ENCODE data around the gene OTC. TPM values are rescaled to one million over a fixed set of nuclear protein-coding genes. Genes with fewer than 3 reads are reported as not detected.

The OTC gene
- total RNA-seq, 2 donors from 2014 or later, result 1.8 to 3.6 TPM

- TF ChIP-seq POLR2A (IDR thresholded peaks at IDR 0.05), result no peak
- TF ChIP-seq, protein P1, sequence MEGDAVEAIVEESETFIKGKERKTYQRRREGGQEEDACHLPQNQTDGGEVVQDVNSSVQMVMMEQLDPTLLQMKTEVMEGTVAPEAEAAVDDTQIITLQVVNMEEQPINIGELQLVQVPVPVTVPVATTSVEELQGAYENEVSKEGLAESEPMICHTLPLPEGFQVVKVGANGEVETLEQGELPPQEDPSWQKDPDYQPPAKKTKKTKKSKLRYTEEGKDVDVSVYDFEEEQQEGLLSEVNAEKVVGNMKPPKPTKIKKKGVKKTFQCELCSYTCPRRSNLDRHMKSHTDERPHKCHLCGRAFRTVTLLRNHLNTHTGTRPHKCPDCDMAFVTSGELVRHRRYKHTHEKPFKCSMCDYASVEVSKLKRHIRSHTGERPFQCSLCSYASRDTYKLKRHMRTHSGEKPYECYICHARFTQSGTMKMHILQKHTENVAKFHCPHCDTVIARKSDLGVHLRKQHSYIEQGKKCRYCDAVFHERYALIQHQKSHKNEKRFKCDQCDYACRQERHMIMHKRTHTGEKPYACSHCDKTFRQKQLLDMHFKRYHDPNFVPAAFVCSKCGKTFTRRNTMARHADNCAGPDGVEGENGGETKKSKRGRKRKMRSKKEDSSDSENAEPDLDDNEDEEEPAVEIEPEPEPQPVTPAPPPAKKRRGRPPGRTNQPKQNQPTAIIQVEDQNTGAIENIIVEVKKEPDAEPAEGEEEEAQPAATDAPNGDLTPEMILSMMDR (IDR thresholded peaks at IDR 0.05), result no peak
- H3K27ac ChIP-seq, result no peak overlapping the region
- WGBS, 2 donors, result 60 to 65% methylated on average over 4 of the region's 5 CpGs
Observed at GRCh38 chrX:38346150-38346549, 6.3 kb upstream of the OTC start.

DNA sequence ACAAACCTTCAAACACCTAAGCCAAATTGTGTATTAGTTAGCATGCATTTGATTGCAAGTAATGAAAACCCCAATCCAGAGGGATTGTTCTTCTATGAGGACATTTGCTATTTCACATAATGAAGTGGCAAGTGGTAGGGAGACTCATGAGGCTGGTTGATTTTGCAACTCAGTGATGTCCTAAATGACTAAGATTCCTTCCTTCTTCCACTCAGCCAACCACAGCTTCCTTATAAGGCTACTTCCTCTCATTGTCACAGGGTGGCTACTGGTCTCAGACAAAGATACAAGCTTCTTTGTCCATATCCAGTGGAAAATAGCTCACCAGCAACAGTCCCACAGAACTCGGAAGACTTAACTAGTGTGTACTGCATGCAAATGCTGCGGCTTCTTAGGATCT, 5.3 kb upstream of the OTC start:
- no peaks in the 10 kb centered on the region for H3K27me3 ChIP-seq
- no peak overlapping the region for H3K27ac ChIP-seq
- TF ChIP-seq, protein P1 (IDR thresholded peaks at IDR 0.05), result no peak
- no peak for TF ChIP-seq POLR2A (IDR thresholded peaks at IDR 0.05)
- peak in 1 of 4 donors; percentile 31 for DNase-seq
- intact Hi-C loops (cut with DNase I), result no loop called here
- ATAC-seq, result no peak
- no peaks in the 10 kb centered on the region for H3K9me3 ChIP-seq
- H3K36me3 ChIP-seq (replicated peaks in 1 of 2; ENCODE audit: insufficient read depth in 1 of 2, low read depth in 2 of 2), result no peaks in the 10 kb centered on the region
- WGBS, 2 donors, result 80 to 92% methylated on average over 2 of the region's 2 CpGs
- H3K4me3 ChIP-seq, result no peak overlapping the region
- H3K4me1 ChIP-seq, result peaks cover 18% of the 10 kb centered on the region

More at GRCh38 chrX:38346150-38346549, 6.3 kb upstream of the OTC start:
- H3K9me3 ChIP-seq, result no peaks in the 10 kb centered on the region
- intact Hi-C loops (cut with DNase I), result no loop called here
- H3K27me3 ChIP-seq, result no peaks in the 10 kb centered on the region
- H3K4me3 ChIP-seq, result no peak overlapping the region
- peaks cover 19% of the 10 kb centered on the region for H3K4me1 ChIP-seq
- ATAC-seq (no peak), DNase-seq (no peak)
- no peaks in the 10 kb centered on the region for H3K36me3 ChIP-seq (replicated peaks in 1 of 2; ENCODE audit: insufficient read depth in 1 of 2, low read depth in 2 of 2)

DNA sequence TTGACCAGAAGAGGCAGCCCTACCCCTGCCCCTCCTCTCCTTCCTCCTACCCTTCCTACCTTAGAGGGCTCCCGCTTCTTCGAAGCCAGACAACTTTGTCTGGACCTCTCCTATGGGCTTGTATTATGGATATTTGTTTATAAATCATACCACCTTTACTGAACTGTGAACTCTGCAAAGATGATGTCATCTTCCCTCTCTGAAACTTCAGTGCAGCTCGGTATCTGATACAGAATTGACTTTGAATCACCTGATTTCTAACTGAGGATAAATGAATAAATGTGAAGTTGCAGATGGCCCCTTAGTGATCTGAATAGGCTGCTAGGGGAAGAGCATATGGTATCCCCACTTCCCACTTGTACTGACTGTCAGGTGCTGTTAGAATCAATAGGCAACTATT, 1.1 kb upstream of the OTC start:
- intact Hi-C loops (cut with DNase I), result no loop called here
- Histone ChIP-seq H3K9me3 (no peaks in the 10 kb centered on the region), H3K36me3 (replicated peaks in 1 of 2; ENCODE audit: insufficient read depth in 1 of 2, low read depth in 2 of 2) (no peaks in the 10 kb centered on the region), H3K4me3 (no peak overlapping the region), H3K4me1 (no peaks in the 10 kb centered on the region), H3K27ac (no peak overlapping the region), H3K27me3 (no peaks in the 10 kb centered on the region)
- DNase-seq (no peak), ATAC-seq (no peak)
- WGBS, 2 donors, result 73 to 76% methylated on average over 3 of the region's 3 CpGs
- no peak for TF ChIP-seq POLR2A (IDR thresholded peaks at IDR 0.05)
- TF ChIP-seq, protein P1 (IDR thresholded peaks at IDR 0.05), result no peak

DNA sequence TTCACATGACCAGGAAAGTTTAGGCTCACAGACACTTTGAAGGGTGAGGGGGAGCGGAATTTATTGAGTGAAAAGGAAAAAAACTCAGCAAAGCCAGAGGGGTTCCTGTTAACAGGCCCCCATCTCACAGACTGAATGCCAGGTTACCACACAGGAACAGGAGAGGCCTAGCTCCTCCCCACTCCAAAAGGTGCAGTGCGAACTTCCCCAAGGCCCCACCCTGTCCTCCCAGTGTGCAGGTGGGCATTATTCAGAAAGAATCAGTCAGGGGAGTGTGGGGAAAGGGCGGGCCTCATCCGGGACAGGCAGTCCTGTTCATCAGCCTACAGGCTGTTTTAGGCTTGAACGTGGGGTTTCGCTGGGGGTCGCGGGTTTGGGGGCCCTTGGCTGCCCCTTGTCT, 4.0 kb downstream of the OTC start:
- Histone ChIP-seq H3K4me1 (no peaks in the 10 kb centered on the region), H3K27me3 (no peaks in the 10 kb centered on the region), H3K27ac (no peak overlapping the region), H3K36me3 (replicated peaks in 1 of 2; ENCODE audit: insufficient read depth in 1 of 2, low read depth in 2 of 2) (no peaks in the 10 kb centered on the region), H3K9me3 (no peaks in the 10 kb centered on the region), H3K4me3 (no peak overlapping the region)
- DNase-seq (no peak), ATAC-seq (no peak)
- intact Hi-C loops (cut with DNase I), result no loop called here
- 90 to 93% methylated on average over 6 to 7 of the region's 8 CpGs for WGBS, 2 donors
- TF ChIP-seq POLR2A (IDR thresholded peaks at IDR 0.05), result no peak
- TF ChIP-seq, protein P1 (IDR thresholded peaks at IDR 0.05), result no peak

Measured in body of pancreas (tissue), 4 donors.